Activated T-helper 2 cell treated with anti-CD3 and anti-CD28 coated beads, Interferon-gamma antibody, Interleukin-2, Interleukin-4, amounts not matched to agents 10 μg/mL and 5 μg/mL and 100 μg/mL, durations not matched to agents 14 hours and 24 hours and 36 hours (primary cell): ENCODE results near the gene SEMA4D. TPM values are rescaled to one million over a fixed set of nuclear protein-coding genes. Genes with fewer than 3 reads are reported as not detected.

Source experiments
- DNase-seq: peaks from one replicate; pipeline ENCODE4 v3.0.0; 2021; ENCODE audit warnings: low spot score
- H3K27ac Mint-ChIP-seq: one replicate; pipeline ENCODE4 v1.8.0; 2021; ENCODE audit warnings: mixed read lengths
- H3K27me3 Mint-ChIP-seq: one replicate; pipeline ENCODE4 v1.8.0; 2021; ENCODE audit warnings: low read depth, mixed read lengths
- H3K36me3 Mint-ChIP-seq: one replicate; pipeline ENCODE4 v1.8.0; 2021; ENCODE audit warnings: low read depth, mixed read lengths
- H3K4me1 Mint-ChIP-seq: one replicate; pipeline ENCODE4 v1.8.0; 2021; ENCODE audit warnings: low read depth, mixed read lengths
- H3K4me3 Mint-ChIP-seq: one replicate; pipeline ENCODE4 v1.8.0; 2021; ENCODE audit warnings: low read depth, mild to moderate bottlenecking, moderate library complexity, mixed read lengths
- H3K9me3 Mint-ChIP-seq: one replicate; pipeline ENCODE4 v1.8.0; 2021; ENCODE audit warnings: mixed read lengths
- intact Hi-C: fragments of 100-400 bp; cut with micrococcal nuclease; formaldehyde crosslinking; loops from one replicate; pipeline ENCODE4 v1.15.1; 2023
- total RNA-seq: library from RNA; stranded (reverse); gene quantifications from 2 replicates; pipeline ENCODE4 v1.2.3, GENCODE V29; 2022

The SEMA4D gene
- total RNA-seq, 1 donor from 2014 or later: 317 TPM

GRCh38 chr9:89441986-89442385 lies 55.9 kb downstream of the SEMA4D start:
- Mint-ChIP-seq H3K9me3 (no peaks in the 10 kb centered on the region), H3K4me3 (no peak overlapping the region), H3K4me1 (peaks cover 83% of the 10 kb centered on the region), H3K27me3 (no peaks in the 10 kb centered on the region), H3K36me3 (peaks cover 75% of the 10 kb centered on the region), H3K27ac (peak overlapping the region; percentile 93)
- no peak for DNase-seq
- intact Hi-C loops: no loop called here

- Mint-ChIP-seq H3K9me3 (no peaks in the 10 kb centered on the region), H3K4me1 (peaks cover 84% of the 10 kb centered on the region), H3K4me3 (no peak overlapping the region), H3K27me3 (no peaks in the 10 kb centered on the region), H3K36me3 (peaks cover 71% of the 10 kb centered on the region), H3K27ac (peak overlapping the region; percentile 93)
- DNase-seq: no peak
- intact Hi-C loops: no loop called here
Observed at GRCh38 chr9:89441655-89441970, 56.3 kb downstream of the SEMA4D start.

DNA sequence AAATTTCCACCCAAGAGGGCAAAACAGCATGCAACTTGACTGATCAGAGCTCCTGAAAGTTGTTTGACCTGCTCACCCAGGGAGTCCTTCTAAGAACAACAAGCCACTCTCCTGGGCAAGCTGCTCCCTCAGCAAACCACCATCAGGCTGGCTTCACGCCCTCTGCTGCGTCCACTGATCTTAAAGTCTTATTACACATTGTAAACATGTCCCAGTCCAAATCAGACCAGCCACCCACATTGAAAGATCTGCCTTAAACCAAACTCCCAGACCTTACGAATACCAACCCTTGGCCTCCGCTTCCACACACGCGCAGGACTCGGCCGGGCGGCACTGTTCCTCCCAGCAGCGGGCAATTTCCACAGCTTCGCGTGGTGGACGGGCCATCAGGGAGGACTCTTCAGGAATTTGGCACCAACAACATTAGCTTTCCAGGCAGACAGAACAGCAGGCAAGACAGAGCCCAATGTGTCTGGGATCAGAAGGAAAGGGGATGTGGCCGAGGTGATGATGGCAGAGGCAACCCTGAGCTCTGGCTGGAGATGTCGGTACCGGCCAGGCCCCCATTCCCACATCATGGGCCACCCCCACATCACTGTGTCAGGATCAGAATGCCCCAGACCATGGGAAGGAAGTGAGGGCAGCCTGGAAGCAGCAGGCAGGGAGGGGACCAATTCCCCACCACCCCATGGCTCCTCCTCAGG lies 56.8 kb downstream of the SEMA4D start:
- Mint-ChIP-seq H3K4me3 (peak overlapping the region; percentile 39), H3K27ac (peak overlapping the region; percentile 93), H3K9me3 (no peaks in the 10 kb centered on the region), H3K4me1 (peaks cover 83% of the 10 kb centered on the region), H3K36me3 (peaks cover 68% of the 10 kb centered on the region), H3K27me3 (no peaks in the 10 kb centered on the region)
- no peak for DNase-seq
- intact Hi-C loops: no loop called here

- Mint-ChIP-seq H3K4me1 (peaks cover 79% of the 10 kb centered on the region), H3K36me3 (peaks cover 67% of the 10 kb centered on the region), H3K4me3 (no peak overlapping the region), H3K27me3 (no peaks in the 10 kb centered on the region), H3K9me3 (no peaks in the 10 kb centered on the region), H3K27ac (peak overlapping the region; percentile 93)
- intact Hi-C loops: no loop called here
- no peak for DNase-seq
Observed at GRCh38 chr9:89440548-89440947, 57.4 kb downstream of the SEMA4D start.

DNA sequence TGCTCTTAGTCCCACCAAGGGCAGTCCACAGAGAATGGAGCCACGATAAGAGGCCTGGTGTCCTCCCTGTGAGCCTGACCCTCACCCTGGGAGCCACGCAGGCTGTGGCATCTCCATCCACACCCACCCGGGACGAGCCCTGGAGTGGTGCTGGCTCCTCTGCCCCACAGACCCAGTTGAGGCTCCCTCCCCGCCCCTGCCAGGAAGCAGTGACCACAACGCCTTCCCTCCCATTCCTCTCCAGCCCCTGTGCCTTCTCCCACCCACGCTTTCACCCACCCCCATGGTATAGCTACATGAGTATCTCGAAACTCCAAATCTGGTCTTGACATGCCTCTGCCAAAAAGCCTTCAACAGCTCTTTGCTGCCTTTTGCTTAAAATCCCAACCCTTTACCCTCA lies 57.9 kb downstream of the SEMA4D start:
- Mint-ChIP-seq H3K4me3 (no peak overlapping the region), H3K4me1 (peaks cover 78% of the 10 kb centered on the region), H3K27me3 (no peaks in the 10 kb centered on the region), H3K36me3 (peaks cover 65% of the 10 kb centered on the region), H3K9me3 (no peaks in the 10 kb centered on the region), H3K27ac (peak overlapping the region; percentile 93)
- DNase-seq: no peak
- intact Hi-C loops: no loop called here

- Mint-ChIP-seq H3K4me3 (no peak overlapping the region), H3K27ac (peak overlapping the region; percentile 93), H3K9me3 (no peaks in the 10 kb centered on the region), H3K36me3 (peaks cover 65% of the 10 kb centered on the region), H3K4me1 (peaks cover 74% of the 10 kb centered on the region), H3K27me3 (no peaks in the 10 kb centered on the region)
- intact Hi-C loops: no loop called here
- DNase-seq: no peak
Observed at GRCh38 chr9:89439571-89439970, 58.3 kb downstream of the SEMA4D start.

- peaks cover 68% of the 10 kb centered on the region for H3K4me1 Mint-ChIP-seq
- H3K27me3 Mint-ChIP-seq: no peaks in the 10 kb centered on the region
- intact Hi-C loops: no loop called here
- peak overlapping the region; percentile 7 for H3K4me3 Mint-ChIP-seq
- H3K27ac Mint-ChIP-seq: peak overlapping the region; percentile 82
- H3K9me3 Mint-ChIP-seq: no peaks in the 10 kb centered on the region
- DNase-seq: no peak
- H3K36me3 Mint-ChIP-seq: peaks cover 65% of the 10 kb centered on the region
Observed at GRCh38 chr9:89438194-89438593, 59.7 kb downstream of the SEMA4D start.

DNA sequence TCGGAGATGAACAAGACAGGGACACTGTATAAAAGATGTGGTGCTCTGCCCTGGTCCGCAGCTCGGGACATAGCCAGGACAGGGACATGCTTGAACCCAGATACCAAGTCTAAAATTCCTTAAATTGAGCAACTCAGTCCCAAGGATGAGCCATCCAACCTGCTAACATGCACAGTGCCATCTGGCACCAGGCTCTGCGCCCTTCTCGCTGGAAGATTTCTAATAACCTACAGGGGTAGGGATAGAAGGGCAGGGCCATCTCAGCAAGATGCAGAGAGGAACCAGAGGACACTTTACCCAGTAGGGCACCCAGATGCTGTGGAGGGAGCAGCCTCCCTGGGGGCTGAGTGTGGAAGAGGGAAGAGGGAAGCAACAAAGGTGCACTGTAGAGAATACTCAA lies 60.1 kb downstream of the SEMA4D start:
- peak overlapping the region; percentile 7 for H3K4me3 Mint-ChIP-seq
- intact Hi-C loops: no loop called here
- peaks cover 68% of the 10 kb centered on the region for H3K36me3 Mint-ChIP-seq
- H3K4me1 Mint-ChIP-seq: peaks cover 68% of the 10 kb centered on the region
- no peaks in the 10 kb centered on the region for H3K27me3 Mint-ChIP-seq
- no peaks in the 10 kb centered on the region for H3K9me3 Mint-ChIP-seq
- peak overlapping the region; percentile 82 for H3K27ac Mint-ChIP-seq
- DNase-seq: no peak

GRCh38 chr9:89436963-89437625 lies 60.8 kb downstream of the SEMA4D start:
- Mint-ChIP-seq H3K36me3 (peaks cover 66% of the 10 kb centered on the region), H3K27ac (peak overlapping the region; percentile 82), H3K9me3 (no peaks in the 10 kb centered on the region), H3K4me1 (peaks cover 67% of the 10 kb centered on the region), H3K27me3 (no peaks in the 10 kb centered on the region), H3K4me3 (no peak overlapping the region)
- intact Hi-C loops: no loop called here
- no peak for DNase-seq

GRCh38 chr9:89436326-89436725 lies 61.6 kb downstream of the SEMA4D start:
- no peak overlapping the region for H3K4me3 Mint-ChIP-seq
- H3K27ac Mint-ChIP-seq: peak overlapping the region; percentile 42

GRCh38 chr9:89435071-89435823 lies 62.7 kb downstream of the SEMA4D start:
- H3K9me3 Mint-ChIP-seq: no peaks in the 10 kb centered on the region
- no peaks in the 10 kb centered on the region for H3K27me3 Mint-ChIP-seq
- intact Hi-C loops: no loop called here
- H3K4me3 Mint-ChIP-seq: no peak overlapping the region
- H3K27ac Mint-ChIP-seq: peak overlapping the region; percentile 72
- H3K36me3 Mint-ChIP-seq: peaks cover 52% of the 10 kb centered on the region
- DNase-seq: no peak
- H3K4me1 Mint-ChIP-seq: peaks cover 60% of the 10 kb centered on the region

More at GRCh38 chr9:89436326-89436725, 61.6 kb downstream of the SEMA4D start:
- intact Hi-C loops: no loop called here
- Mint-ChIP-seq H3K27me3 (no peaks in the 10 kb centered on the region), H3K4me1 (peaks cover 67% of the 10 kb centered on the region), H3K9me3 (no peaks in the 10 kb centered on the region), H3K36me3 (peaks cover 63% of the 10 kb centered on the region)
- DNase-seq: no peak

DNA sequence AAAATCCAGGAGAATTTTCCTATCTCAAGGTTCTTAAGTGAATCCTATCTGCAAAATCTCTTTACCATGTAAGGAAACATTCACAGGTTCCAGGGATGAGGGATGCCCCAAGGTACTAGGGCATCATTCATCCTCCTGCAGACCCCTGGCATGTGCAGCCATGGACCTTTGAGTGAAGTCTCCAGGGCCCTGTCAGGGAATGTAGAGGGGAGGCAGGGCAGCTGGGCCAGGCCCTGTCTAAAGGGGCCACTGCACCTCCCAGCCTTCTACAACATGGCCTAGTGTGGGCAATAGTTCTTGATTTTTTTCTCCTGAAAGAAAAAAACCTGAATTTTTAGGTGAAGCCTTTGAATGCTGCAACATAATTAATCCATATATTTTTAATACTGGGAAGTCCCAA lies 63.3 kb downstream of the SEMA4D start:
- Mint-ChIP-seq H3K36me3 (peaks cover 50% of the 10 kb centered on the region), H3K4me3 (no peak overlapping the region), H3K4me1 (peaks cover 60% of the 10 kb centered on the region), H3K27ac (peak overlapping the region; percentile 51), H3K27me3 (no peaks in the 10 kb centered on the region), H3K9me3 (no peaks in the 10 kb centered on the region)
- DNase-seq: no peak
- intact Hi-C loops: no loop called here

DNA sequence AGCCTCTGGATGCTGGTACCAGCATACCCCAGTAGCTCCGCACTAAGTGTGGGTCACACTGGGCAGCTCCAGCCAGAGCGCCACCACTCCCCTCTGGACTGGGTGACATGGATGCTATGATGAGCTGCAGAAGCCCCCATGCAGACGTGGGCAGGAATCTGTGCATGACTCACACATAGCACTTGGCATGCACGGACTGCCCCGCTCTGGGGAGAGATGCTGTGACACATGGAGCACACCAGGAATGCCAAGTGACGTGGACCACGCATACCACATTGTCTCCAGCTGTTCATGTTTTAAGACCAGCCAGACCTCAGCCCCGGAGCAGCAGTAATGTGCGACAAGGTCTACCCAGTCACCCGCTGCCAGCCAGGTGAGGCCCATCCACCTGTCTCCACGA lies 64.1 kb downstream of the SEMA4D start:
- H3K9me3 Mint-ChIP-seq: no peaks in the 10 kb centered on the region
- no peak overlapping the region for H3K27ac Mint-ChIP-seq

More for the DNA sequence above, 64.1 kb downstream of the SEMA4D start:
- intact Hi-C loops: no loop called here
- Mint-ChIP-seq H3K36me3 (peaks cover 55% of the 10 kb centered on the region), H3K4me1 (peaks cover 62% of the 10 kb centered on the region), H3K4me3 (no peak overlapping the region), H3K27me3 (no peaks in the 10 kb centered on the region)
- no peak for DNase-seq
